EH (cell line): ENCODE results near the gene WDR76.
A peak's percentile ranks its signal among the peaks of the same experiment; 100 is the strongest.
"Not testable (repeated sequence)": the region's sequence is repeated elsewhere in the genome, so short reads cannot be mapped to it uniquely, and the experiment has no call there.

Experiments used
- DNase-seq: peaks from one replicate; pipeline ENCODE4 v3.0.0-alpha.2; 2015; ENCODE audit warnings: low read depth

Gene WDR76

GRCh38 chr15:43821505-43821904, 5.3 kb upstream of the WDR76 start:
- DNase-seq, result no peak

GRCh38 chr15:43824302-43825246, 2.2 kb upstream of the WDR76 start, which contains the start of gene MFAP1:
Gene MFAP1 (minus strand): TSS chr15:43824690. CDS start chr15:43824569, 121 bp downstream.
- DNase-seq, result peak; percentile 98

- not testable (repeated sequence) for DNase-seq
These were observed 1.5 kb upstream of the WDR76 start for GRCh38 chr15:43825305-43825704.

GRCh38 chr15:43826029-43826507, 734 bp upstream of the WDR76 start:
- DNase-seq, result no peak

- DNase-seq, result peak; percentile 46
These were observed 1.4 kb downstream of the WDR76 start for GRCh38 chr15:43828061-43828657.

- DNase-seq, result not testable (repeated sequence)
These were observed 3.2 kb downstream of the WDR76 start for GRCh38 chr15:43829951-43830540.

GRCh38 chr15:43830691-43831275, 4.0 kb downstream of the WDR76 start:
- not testable (repeated sequence) for DNase-seq

GRCh38 chr15:43831519-43832052, 4.8 kb downstream of the WDR76 start:
- not testable (repeated sequence) for DNase-seq

- not testable (repeated sequence) for DNase-seq
These were observed 5.7 kb downstream of the WDR76 start for GRCh38 chr15:43832485-43832884.

GRCh38 chr15:43845421-43845820, 18.6 kb downstream of the WDR76 start:
- DNase-seq, result peak; percentile 42

GRCh38 chr15:43851251-43851650, 24.4 kb downstream of the WDR76 start:
- DNase-seq, result no peak

GRCh38 chr15:43852607-43853006, 25.8 kb downstream of the WDR76 start:
- DNase-seq, result no peak

- DNase-seq, result peak; percentile 13
These were observed 28.0 kb downstream of the WDR76 start for GRCh38 chr15:43854801-43855200.

- DNase-seq, result no peak
These were observed 32.7 kb downstream of the WDR76 start for GRCh38 chr15:43859546-43859945.

- DNase-seq, result not testable (repeated sequence)
These were observed 39.8 kb downstream of the WDR76 start for GRCh38 chr15:43866636-43867035.

- DNase-seq, result no peak
These were observed 40.3 kb downstream of the WDR76 start for GRCh38 chr15:43867096-43867495.

GRCh38 chr15:43868406-43868805, 41.6 kb downstream of the WDR76 start:
- DNase-seq, result no peak

- DNase-seq, result no peak
These were observed 45.0 kb downstream of the WDR76 start for GRCh38 chr15:43871835-43872234.

- peak; percentile 80 for DNase-seq
These were observed 45.7 kb downstream of the WDR76 start for GRCh38 chr15:43872416-43873020.

- DNase-seq, result no peak
These were observed 46.8 kb downstream of the WDR76 start for GRCh38 chr15:43873651-43874050.

GRCh38 chr15:43876872-43877271, 50.1 kb downstream of the WDR76 start:
- no peak for DNase-seq
